Thyroid gland (tissue), 4 donors: ENCODE measurements around the gene DMD. TPM values are rescaled to one million over a fixed set of nuclear protein-coding genes. Genes with fewer than 3 reads are reported as not detected.

Source experiments
- DNase-seq, 2 donors: peaks; one replicate each; pipeline ENCODE4 v3.0.0-alpha.2; 2019
- H3K27ac ChIP-seq, 3 donors: fragments of 200-600 bp; sonication (generic); 1 replicate in 2 of 3; 2 replicates in 1 of 3; pipeline ENCODE4 v1.5.1; 2016 to 2019; ENCODE audit warnings: mild to moderate bottlenecking in 1 of 3, moderate library complexity in 1 of 3
- H3K27me3 ChIP-seq: fragments of 200-600 bp; sonication (generic); one replicate; pipeline ENCODE4 v1.5.1; 2019
- H3K36me3 ChIP-seq, 2 donors: fragments of 200-600 bp; sonication (generic); one replicate each; pipeline ENCODE4 v1.5.1; 2016 to 2019
- H3K4me1 ChIP-seq, 2 donors: fragments of 200-600 bp; sonication (generic); one replicate each; pipeline ENCODE4 v1.5.1; 2017 to 2019
- H3K4me3 ChIP-seq, 3 donors: fragments of 200-600 bp; sonication (generic); replicated peaks in 1 of 3; 1 replicate in 2 of 3; 2 replicates in 1 of 3; pipeline ENCODE4 v1.5.1; 2016; ENCODE audit warnings: mild to moderate bottlenecking in 1 of 3
- H3K9me3 ChIP-seq: fragments of 200-600 bp; sonication (generic); one replicate; pipeline ENCODE4 v1.5.1; 2017
- CTCF ChIP-seq, 6 experiments: fragments of 200-600 bp in 3 of 6; fragments of 450-650 bp in 3 of 6; sonication (generic) in 3 of 6; IDR thresholded peaks; one replicate each; pipeline ENCODE4 v1.5.1; 2016 to 2019; ENCODE audit warnings: antibody characterized with exemption in 6 of 6, mild to moderate bottlenecking in 2 of 6, inconsistent platforms in 1 of 6, moderate library complexity in 1 of 6
- POLR2A ChIP-seq, 2 donors: fragments of 450-650 bp; IDR thresholded peaks; one replicate each; pipeline ENCODE4 v1.6.1; 2017; ENCODE audit warnings: antibody characterized with exemption in 2 of 2, mild to moderate bottlenecking in 2 of 2, moderate library complexity in 1 of 2
- WGBS, 2 donors: methylation state at CpG; one replicate each; pipeline ENCODE4 v1.1.5; 2017; 5-methylcytosine and 5-hydroxymethylcytosine counted together
- intact Hi-C: fragments of 100-400 bp; cut with DNase I; formaldehyde crosslinking; loops from one replicate; pipeline ENCODE4 v1.15.1; 2023
- total RNA-seq, 4 donors: library from RNA; depleted of rRNA; stranded (reverse); fragments of >200 nt; gene quantifications; one replicate each; pipeline ENCODE4 v1.2.3, GENCODE V29; 2016

The DMD gene
- total RNA-seq, 4 donors from 2014 or later, result 16.5 to 24.0 (median 21.7) TPM

GRCh38 chrX:32455704-32456103 lies 755.6 kb downstream of the DMD start:
- WGBS, 2 donors, result 93% methylated on average over 2 of the region's 2 CpGs
- intact Hi-C loops, result no loop called here
- no peaks in the 10 kb centered on the region for H3K4me1 ChIP-seq
- DNase-seq, result no peak
- H3K9me3 ChIP-seq, result no peaks in the 10 kb centered on the region
- H3K4me3 ChIP-seq, result no peak overlapping the region
- H3K27ac ChIP-seq, result no peak overlapping the region
- H3K36me3 ChIP-seq, result no peaks in the 10 kb centered on the region
- no peak for TF ChIP-seq CTCF (IDR thresholded peaks at IDR 0.05)
- TF ChIP-seq POLR2A (IDR thresholded peaks at IDR 0.05), result no peak
- no peaks in the 10 kb centered on the region for H3K27me3 ChIP-seq

GRCh38 chrX:32451954-32452695 lies 759.2 kb downstream of the DMD start:
- intact Hi-C loops, result no loop called here
- Histone ChIP-seq H3K36me3 (no peaks in the 10 kb centered on the region), H3K4me1 (no peaks in the 10 kb centered on the region), H3K27me3 (no peaks in the 10 kb centered on the region), H3K4me3 (no peak overlapping the region), H3K27ac (no peak overlapping the region), H3K9me3 (no peaks in the 10 kb centered on the region)
- TF ChIP-seq CTCF (IDR thresholded peaks at IDR 0.05), result no peak
- TF ChIP-seq POLR2A (IDR thresholded peaks at IDR 0.05), result no peak
- WGBS, 2 donors, result 93 to 96% methylated on average over 3 of the region's 3 CpGs
- DNase-seq, result no peak

GRCh38 chrX:32448945-32449344 lies 762.4 kb downstream of the DMD start:
- no peak for DNase-seq
- Histone ChIP-seq H3K36me3 (no peaks in the 10 kb centered on the region), H3K4me1 (no peaks in the 10 kb centered on the region), H3K4me3 (no peak overlapping the region), H3K27ac (no peak overlapping the region), H3K27me3 (no peaks in the 10 kb centered on the region), H3K9me3 (no peaks in the 10 kb centered on the region)
- intact Hi-C loops, result no loop called here
- 52 to 85% methylated on average over 2 of the region's 2 CpGs for WGBS, 2 donors
- TF ChIP-seq POLR2A (IDR thresholded peaks at IDR 0.05) (no peak), CTCF (IDR thresholded peaks at IDR 0.05) (no peak)

GRCh38 chrX:32448320-32448719 lies 763.0 kb downstream of the DMD start:
- 71 to 88% methylated on average over 1 of the region's 1 CpG for WGBS, 2 donors
- no peak for TF ChIP-seq CTCF (IDR thresholded peaks at IDR 0.05)
- TF ChIP-seq POLR2A (IDR thresholded peaks at IDR 0.05), result no peak
- H3K4me1 ChIP-seq, result no peaks in the 10 kb centered on the region
- intact Hi-C loops, result no loop called here
- H3K27ac ChIP-seq, result no peak overlapping the region
- H3K4me3 ChIP-seq, result no peak overlapping the region
- DNase-seq, result no peak
- no peaks in the 10 kb centered on the region for H3K9me3 ChIP-seq
- no peaks in the 10 kb centered on the region for H3K27me3 ChIP-seq
- no peaks in the 10 kb centered on the region for H3K36me3 ChIP-seq

GRCh38 chrX:32447640-32448039 lies 763.7 kb downstream of the DMD start:
- H3K4me1 ChIP-seq, result no peaks in the 10 kb centered on the region
- H3K27me3 ChIP-seq, result no peaks in the 10 kb centered on the region
- WGBS, 2 donors, result 96 to 97% methylated on average over 1 of the region's 1 CpG
- H3K27ac ChIP-seq, result no peak overlapping the region
- TF ChIP-seq POLR2A (IDR thresholded peaks at IDR 0.05), result no peak
- no peak for TF ChIP-seq CTCF (IDR thresholded peaks at IDR 0.05)
- H3K9me3 ChIP-seq, result no peaks in the 10 kb centered on the region
- H3K4me3 ChIP-seq, result no peak overlapping the region
- no peak for DNase-seq
- H3K36me3 ChIP-seq, result no peaks in the 10 kb centered on the region
- intact Hi-C loops, result no loop called here
